ENCODE results near the gene NKD2. TPM values are rescaled to one million over a fixed set of nuclear protein-coding genes. Genes with fewer than 3 reads are reported as not detected.

Gene NKD2
- total RNA-seq, 1 donor from 2014 or later, result 0.26 TPM

- FAIRE-seq, result no peak
- TF ChIP-seq CTCF (IDR thresholded peaks at IDR 0.05; ENCODE audit: insufficient read depth, low read length, severe bottlenecking), result no peak
- no peaks in the 10 kb centered on the region for H3K27me3 ChIP-seq (ENCODE audit: control insufficient read depth, insufficient read depth, low read length)
These were observed 79.4 kb downstream of the NKD2 start for GRCh38 chr5:1088031-1088430.

More at GRCh38 chr5:1088031-1088430, 79.4 kb downstream of the NKD2 start:
- Histone ChIP-seq H3K36me3 (ENCODE audit: control insufficient read depth, insufficient read depth, low read length) (peaks cover 3% of the 10 kb centered on the region), H3K4me3 (ENCODE audit: low read depth, low read length) (no peak overlapping the region)
- DNase-seq (ENCODE audit: low read depth), result no peak

Other genes starting within 250 kb of the NKD2 start
- under 0.01 and 0.51 TPM in 2 replicates for gene ZDHHC11B, start 224.1 kb upstream of the NKD2 start, total RNA-seq
- gene ZDHHC11, start 157.8 kb upstream of the NKD2 start, total RNA-seq, result 0.53 and 1.4 TPM in 2 replicates
- gene BRD9, start 116.0 kb upstream of the NKD2 start, total RNA-seq, result 36.1 TPM in 2 replicates
- 0.77 and 1.8 TPM in 2 replicates for gene TRIP13, start 115.9 kb upstream of the NKD2 start, total RNA-seq
- gene SLC12A7, start 103.3 kb downstream of the NKD2 start, total RNA-seq, result 10.3 and 14.5 TPM in 2 replicates
- not detected in 2 replicates for gene SLC6A19, start 192.8 kb downstream of the NKD2 start, total RNA-seq
- not detected in 2 replicates for gene SLC6A18, start 216.6 kb downstream of the NKD2 start, total RNA-seq